ENCODE data around the gene ARL8B.
"Not testable (repeated sequence)": the region's sequence is repeated elsewhere in the genome, so short reads cannot be mapped to it uniquely, and the experiment has no call there.

The ARL8B gene

GRCh38 chr3:5144316-5144994 is 22.4 kb downstream of the ARL8B start:
- DNase-seq (ENCODE audit: low read depth in 1 of 2, low spot score in 1 of 2), result no peak

DNA sequence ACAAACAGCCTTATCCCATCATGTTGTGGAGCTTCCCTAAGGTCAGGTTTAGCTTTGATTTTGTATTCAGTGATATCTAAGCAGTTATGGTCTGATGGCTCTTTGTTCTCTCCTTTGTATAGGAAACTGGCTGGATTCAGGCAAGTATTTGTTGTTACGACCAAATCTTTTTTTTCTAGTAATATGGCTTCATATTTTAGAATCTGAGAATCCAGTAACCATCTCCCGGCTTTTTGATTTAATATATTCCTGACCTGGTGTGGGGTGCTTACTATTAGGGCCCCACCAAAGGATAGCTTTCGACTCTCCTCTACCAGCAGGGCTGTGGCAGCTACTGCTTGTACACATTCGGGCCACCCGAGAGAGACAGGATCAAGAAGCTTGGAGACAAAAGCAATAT is 23.0 kb downstream of the ARL8B start:
- DNase-seq (ENCODE audit: low read depth in 1 of 2, low spot score in 1 of 2), result no peak

DNA sequence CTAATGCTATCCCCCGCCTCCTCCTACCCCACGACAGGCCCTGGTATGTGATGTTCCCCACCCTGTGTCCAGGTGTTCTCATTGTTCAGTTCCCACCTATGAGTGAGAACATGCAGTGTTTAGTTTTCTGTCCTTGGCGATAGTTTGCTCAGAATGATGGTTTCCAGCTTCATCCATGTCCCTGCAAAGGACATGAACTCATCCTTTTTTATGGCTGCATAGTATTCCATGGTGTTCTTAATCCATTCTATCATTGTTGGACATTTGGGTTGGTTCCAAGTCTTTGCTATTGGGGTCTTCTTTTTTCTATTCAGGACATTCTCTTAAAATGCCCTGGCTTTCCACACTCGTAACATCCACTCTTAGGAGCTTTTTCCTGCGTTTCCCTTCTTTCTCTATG is 25.1 kb downstream of the ARL8B start:
- not testable (repeated sequence) for DNase-seq (ENCODE audit: low read depth in 1 of 2, low spot score in 1 of 2)

- DNase-seq (ENCODE audit: low read depth in 1 of 2, low spot score in 1 of 2), result no peak
Measured at GRCh38 chr3:5149306-5149880, 27.3 kb downstream of the ARL8B start.

GRCh38 chr3:5151586-5151985 is 29.5 kb downstream of the ARL8B start:
- no peak for DNase-seq (ENCODE audit: low read depth in 1 of 2, low spot score in 1 of 2)

- DNase-seq (ENCODE audit: low read depth in 1 of 2, low spot score in 1 of 2), result no peak
Measured at GRCh38 chr3:5153074-5153473, 31.0 kb downstream of the ARL8B start.

- DNase-seq (ENCODE audit: low read depth in 1 of 2, low spot score in 1 of 2), result no peak
Measured at GRCh38 chr3:5155241-5155640, 33.1 kb downstream of the ARL8B start.

GRCh38 chr3:5160321-5160720 is 38.2 kb downstream of the ARL8B start:
- no peak for DNase-seq (ENCODE audit: low read depth in 1 of 2, low spot score in 1 of 2)

DNA sequence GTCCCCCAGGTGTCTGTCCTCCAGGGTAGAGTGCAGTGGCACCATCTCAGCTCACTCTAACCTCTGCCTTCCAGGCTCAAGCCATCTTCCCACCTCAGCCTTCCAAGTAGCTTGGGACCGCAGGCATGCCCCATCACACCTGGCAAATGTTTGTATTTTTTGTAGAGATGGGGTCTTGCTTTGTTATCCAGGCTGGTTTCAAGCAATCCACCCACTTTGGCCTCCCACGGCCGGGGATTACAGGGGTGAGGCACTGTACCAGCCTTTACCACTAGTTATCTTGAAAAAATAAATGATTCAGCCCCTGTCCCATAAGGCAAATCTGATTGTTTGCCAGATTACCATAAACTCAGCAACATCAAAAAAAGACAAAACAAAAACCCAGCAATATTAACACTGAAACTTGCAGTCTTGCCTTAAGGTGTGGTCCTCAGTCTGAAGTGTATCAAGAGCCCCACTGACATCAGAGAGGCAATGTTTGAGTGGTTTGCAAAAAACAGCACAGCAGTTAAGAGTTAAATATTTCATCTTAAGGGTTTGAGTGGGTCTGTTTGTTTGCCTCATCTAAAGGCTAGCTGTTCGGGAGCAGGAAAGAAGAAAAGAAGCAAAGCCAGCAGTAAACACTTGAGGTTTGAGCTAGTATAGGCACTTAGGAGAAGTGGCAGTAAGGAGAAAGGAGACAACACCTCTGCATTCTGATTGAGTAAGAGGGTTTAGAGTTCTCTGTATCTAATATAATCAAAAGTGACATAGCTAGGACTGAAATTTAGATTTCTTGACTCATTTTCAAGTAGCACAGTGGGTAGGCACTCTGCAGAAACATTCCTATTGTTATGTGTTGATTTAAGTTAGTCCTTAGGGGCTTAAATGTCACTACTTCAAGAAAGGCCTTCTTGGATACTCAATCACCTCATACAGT is 39.1 kb downstream of the ARL8B start:
- peak in 1 of 2 donors; percentile 5 for DNase-seq (ENCODE audit: low read depth in 1 of 2, low spot score in 1 of 2)

DNA sequence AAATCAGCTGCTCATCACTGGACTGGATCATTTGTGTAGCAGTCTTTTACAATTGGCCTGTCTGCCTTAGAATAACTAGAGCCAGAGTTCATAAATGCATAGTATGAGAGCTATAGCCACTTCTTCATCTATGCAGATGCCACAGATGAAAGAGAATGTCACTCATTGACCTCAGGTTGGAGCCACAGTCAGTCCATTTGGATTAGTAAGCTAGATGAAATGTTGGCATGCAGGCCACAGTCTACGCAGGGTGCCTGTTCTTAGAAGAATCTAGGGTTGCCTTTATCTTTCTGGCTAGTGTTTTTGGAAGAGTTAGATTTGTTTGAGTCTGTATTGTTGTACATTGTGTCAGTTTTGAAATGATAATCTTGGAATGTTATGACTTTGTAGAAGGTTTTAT is 40.0 kb downstream of the ARL8B start:
- DNase-seq (ENCODE audit: low read depth in 1 of 2, low spot score in 1 of 2), result no peak

GRCh38 chr3:5165698-5166097 is 43.6 kb downstream of the ARL8B start:
- no peak for DNase-seq (ENCODE audit: low read depth in 1 of 2, low spot score in 1 of 2)

GRCh38 chr3:5166846-5167245 is 44.8 kb downstream of the ARL8B start:
- DNase-seq (ENCODE audit: low read depth in 1 of 2, low spot score in 1 of 2), result no peak

- DNase-seq (ENCODE audit: low read depth in 1 of 2, low spot score in 1 of 2), result no peak
Measured at GRCh38 chr3:5168110-5168509, 46.0 kb downstream of the ARL8B start.

DNA sequence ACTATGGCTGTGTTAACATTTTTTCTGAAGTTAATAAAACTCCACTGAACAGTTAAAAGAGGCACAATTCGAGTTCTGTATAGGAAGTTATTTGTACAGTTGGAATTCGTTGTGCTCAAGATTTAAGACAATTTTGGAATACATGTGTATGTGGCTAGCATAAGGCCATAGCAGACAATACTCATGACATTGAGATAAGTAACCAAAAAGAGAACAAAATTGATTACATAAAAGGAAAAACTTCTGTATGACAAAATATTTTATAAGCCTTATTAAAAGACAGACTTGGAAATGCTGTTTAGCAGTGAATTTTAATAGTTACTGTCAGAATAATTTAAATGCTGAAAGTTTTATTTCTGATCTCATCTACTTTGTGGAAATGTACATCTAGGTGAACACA is 47.7 kb downstream of the ARL8B start:
- no peak for DNase-seq (ENCODE audit: low read depth in 1 of 2, low spot score in 1 of 2)

GRCh38 chr3:5170975-5171374 is 48.9 kb downstream of the ARL8B start:
- DNase-seq (ENCODE audit: low read depth in 1 of 2, low spot score in 1 of 2), result no peak

DNA sequence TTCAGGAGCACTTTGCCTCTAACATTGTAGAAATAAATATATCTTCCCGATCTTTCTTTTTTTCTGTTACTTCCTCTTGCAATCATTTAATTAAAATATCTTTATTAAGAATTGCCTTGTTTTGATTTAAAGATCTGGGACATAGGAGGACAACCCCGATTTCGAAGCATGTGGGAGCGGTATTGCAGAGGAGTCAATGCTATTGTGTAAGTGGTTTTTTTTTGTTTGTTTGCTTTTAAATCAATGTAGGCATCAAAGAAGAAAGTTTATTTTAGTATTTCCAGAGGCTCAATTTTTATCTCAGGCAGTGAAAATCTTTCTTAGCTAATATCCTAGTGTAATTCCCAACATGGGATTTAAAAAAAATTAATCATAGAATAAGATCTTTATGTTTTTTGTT is 49.9 kb downstream of the ARL8B start:
- DNase-seq (ENCODE audit: low read depth in 1 of 2, low spot score in 1 of 2), result no peak

DNA sequence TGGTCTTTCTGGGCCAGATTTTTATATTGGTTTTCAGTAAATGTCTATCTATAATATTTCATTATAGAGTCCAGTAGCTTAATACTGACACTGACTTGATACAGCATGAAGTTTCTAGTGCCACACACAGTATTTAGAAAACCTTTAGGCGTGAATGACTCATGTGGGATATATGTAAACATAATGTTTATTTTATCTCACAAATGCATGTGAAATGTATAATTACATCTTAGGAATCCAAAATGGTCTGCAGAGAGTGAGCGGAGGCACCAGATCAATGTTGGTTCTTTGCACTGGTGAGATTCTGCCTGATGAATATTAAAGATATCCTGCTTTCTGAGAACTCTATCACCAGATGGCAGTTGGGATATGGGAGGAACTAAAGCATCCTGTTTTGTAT is 56.9 kb downstream of the ARL8B start:
- not testable (repeated sequence) for DNase-seq (ENCODE audit: low read depth in 1 of 2, low spot score in 1 of 2)

DNA sequence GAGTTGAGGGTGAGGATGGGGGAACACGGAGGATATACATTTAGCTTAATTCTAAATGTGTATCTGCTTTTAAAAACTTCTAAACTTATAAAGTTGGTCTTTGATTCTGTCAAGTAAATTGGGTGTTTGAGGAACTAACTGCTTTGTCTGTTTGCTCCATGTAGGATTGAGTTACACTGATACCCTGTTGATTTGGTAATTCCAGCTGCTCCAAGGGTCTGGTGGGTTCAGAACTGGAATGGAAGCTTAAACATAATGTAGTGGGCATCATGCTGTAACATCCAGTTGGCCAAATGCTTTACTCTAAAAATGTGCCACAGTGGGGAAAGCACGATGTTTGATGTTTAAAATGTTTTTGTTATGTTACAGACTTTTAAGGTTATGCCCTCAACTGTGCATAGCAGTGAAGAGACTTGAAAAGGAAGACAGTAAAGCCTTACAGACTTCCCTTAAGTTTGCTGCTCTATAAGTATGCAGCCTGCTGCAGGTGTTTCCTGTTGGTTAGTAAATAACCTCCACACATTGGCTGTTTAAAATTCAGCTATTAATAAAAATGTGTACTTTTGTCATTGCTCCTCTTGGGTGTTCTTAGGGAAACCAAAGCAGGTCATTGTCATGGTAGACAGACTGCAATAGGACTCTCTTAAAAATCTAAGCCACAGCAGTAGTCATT is 59.5 kb downstream of the ARL8B start:
- DNase-seq (ENCODE audit: low read depth in 1 of 2, low spot score in 1 of 2), result no peak

GRCh38 chr3:5183714-5184113 is 61.6 kb downstream of the ARL8B start:
- DNase-seq (ENCODE audit: low read depth in 1 of 2, low spot score in 1 of 2), result not testable (repeated sequence)

- DNase-seq (ENCODE audit: low read depth in 1 of 2, low spot score in 1 of 2), result no peak
Measured at GRCh38 chr3:5184499-5184898, 62.4 kb downstream of the ARL8B start.

DNA sequence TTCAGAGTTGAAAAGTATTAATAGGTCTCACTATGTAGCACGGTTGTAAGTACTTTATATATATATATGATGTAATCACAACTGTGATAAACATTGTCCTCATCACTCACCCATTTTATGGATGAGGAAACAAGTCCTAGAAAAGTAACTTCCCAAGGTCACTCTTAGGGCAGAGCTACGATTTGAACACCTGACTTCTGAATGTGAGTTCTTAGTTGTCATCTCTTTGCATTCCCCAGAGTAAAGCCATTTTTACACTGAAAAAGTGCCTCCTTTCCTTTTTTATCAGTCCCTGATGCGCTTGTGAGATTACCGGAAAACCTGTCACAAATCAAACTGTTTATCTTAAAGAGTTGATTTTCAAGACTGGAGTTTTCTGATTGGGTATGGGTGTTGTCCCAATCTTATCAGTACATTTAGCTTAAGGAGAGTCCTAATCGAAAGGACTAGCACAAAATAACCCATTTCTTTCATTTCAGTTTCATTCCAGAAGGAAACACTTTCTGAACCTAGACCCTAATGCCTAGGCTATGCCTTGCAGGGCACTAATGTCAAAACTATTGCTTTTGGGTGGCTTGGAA is 63.1 kb downstream of the ARL8B start:
- DNase-seq (ENCODE audit: low read depth in 1 of 2, low spot score in 1 of 2), result no peak
